Mesenchymal stem cell (in vitro differentiated cells and primary cell): ENCODE data around the gene NXNL2.
A peak's percentile ranks its signal among the peaks of the same experiment; 100 is the strongest.

Experiments
- DNase-seq: peaks from one replicate; pipeline ENCODE4 v3.0.0-alpha.2; 2013
- H2AFZ ChIP-seq: one replicate; pipeline ENCODE4 v1.6.1; 2013; ENCODE audit warnings: low read depth, mild to moderate bottlenecking, control low read depth, inconsistent platforms, low read length, moderate library complexity
- H2AK5ac ChIP-seq: 2 replicates; pipeline ENCODE4 v1.6.1; 2013; ENCODE audit warnings: low read length, moderate library complexity, mild to moderate bottlenecking, inconsistent platforms; ENCODE audit not compliant: severe bottlenecking
- H2BK120ac ChIP-seq: one replicate; pipeline ENCODE4 v1.6.1; 2013; ENCODE audit warnings: low read depth, mild to moderate bottlenecking, inconsistent platforms, low read length, moderate library complexity
- H2BK12ac ChIP-seq, 2 experiments: one replicate each; pipeline ENCODE4 v1.6.1; 2013; ENCODE audit warnings: inconsistent platforms in 2 of 2, low read length in 2 of 2, mild to moderate bottlenecking in 2 of 2, moderate library complexity in 2 of 2, control low read depth in 1 of 2
- H2BK15ac ChIP-seq: one replicate; pipeline ENCODE4 v1.6.1; 2013; ENCODE audit warnings: mild to moderate bottlenecking, low read depth, inconsistent platforms; ENCODE audit not compliant: poor library complexity, severe bottlenecking
- H2BK5ac ChIP-seq: 2 replicates; pipeline ENCODE4 v1.6.1; 2013; ENCODE audit warnings: low read depth, mild to moderate bottlenecking, low read length, control low read depth, inconsistent platforms; ENCODE audit not compliant: poor library complexity, severe bottlenecking
- H3K14ac ChIP-seq, 2 experiments: one replicate each; pipeline ENCODE4 v1.6.1; 2013; ENCODE audit warnings: inconsistent platforms in 2 of 2, low read length in 2 of 2, control low read depth in 1 of 2, mild to moderate bottlenecking in 1 of 2, moderate library complexity in 1 of 2
- H3K18ac ChIP-seq, 2 experiments: one replicate each; pipeline ENCODE4 v1.6.1; 2013; ENCODE audit warnings: inconsistent platforms in 2 of 2, low read length in 2 of 2, control low read depth in 1 of 2, low read depth in 1 of 2, mild to moderate bottlenecking in 1 of 2
- H3K23ac ChIP-seq, 2 experiments: one replicate each; pipeline ENCODE4 v1.6.1; 2013; ENCODE audit warnings: inconsistent platforms in 2 of 2, low read length in 2 of 2, mild to moderate bottlenecking in 2 of 2, moderate library complexity in 2 of 2, control low read depth in 1 of 2
- H3K27ac ChIP-seq: 2 replicates; pipeline ENCODE4 v1.5.1; 2013; ENCODE audit warnings: mild to moderate bottlenecking, moderate library complexity, low read length, control low read depth, inconsistent platforms; ENCODE audit not compliant: poor library complexity, severe bottlenecking
- H3K27me3 ChIP-seq, 2 experiments: 2 replicates each; pipeline versions ENCODE4 v1.6.1 to v1.7.0; 2013; ENCODE audit warnings: low read length in 2 of 2, mild to moderate bottlenecking in 2 of 2, moderate library complexity in 2 of 2, control low read depth in 1 of 2, inconsistent platforms in 1 of 2; ENCODE audit not compliant: control insufficient read depth in 1 of 2, insufficient read depth in 1 of 2
- H3K36me3 ChIP-seq, 2 experiments: 2 replicates each; pipeline versions ENCODE4 v1.6.1 to v1.7.0; 2013; ENCODE audit warnings: low read length in 2 of 2, control low read depth in 1 of 2, inconsistent platforms in 1 of 2, low read depth in 1 of 2, mild to moderate bottlenecking in 1 of 2; ENCODE audit not compliant: insufficient read depth in 2 of 2, control insufficient read depth in 1 of 2
- H3K4ac ChIP-seq, 2 experiments: one replicate each; pipeline ENCODE4 v1.6.1; 2013; ENCODE audit warnings: inconsistent platforms in 2 of 2, low read length in 2 of 2, mild to moderate bottlenecking in 2 of 2, moderate library complexity in 2 of 2, control low read depth in 1 of 2, low read depth in 1 of 2
- H3K4me1 ChIP-seq: 2 replicates; pipeline ENCODE4 v1.6.1; 2013; ENCODE audit warnings: low read depth, low read length, control low read depth; ENCODE audit not compliant: control insufficient read depth, insufficient read depth
- H3K4me2 ChIP-seq: 2 replicates; pipeline ENCODE4 v1.6.1; 2013; ENCODE audit warnings: low read length, mild to moderate bottlenecking, inconsistent platforms; ENCODE audit not compliant: poor library complexity, severe bottlenecking
- H3K4me3 ChIP-seq, 2 experiments: 2 replicates each; pipeline versions ENCODE4 v1.5.1 to v1.7.0; 2013; ENCODE audit warnings: low read length in 2 of 2, mild to moderate bottlenecking in 2 of 2, control low read depth in 1 of 2, low read depth in 1 of 2; ENCODE audit not compliant: insufficient read depth in 1 of 2
- H3K79me1 ChIP-seq: replicated peaks from 2 replicates; pipeline ENCODE4 v1.6.1; 2013; ENCODE audit warnings: mild to moderate bottlenecking, control low read depth, low read length, inconsistent platforms; ENCODE audit not compliant: poor library complexity, severe bottlenecking
- H3K9ac ChIP-seq: 2 replicates; pipeline ENCODE4 v1.7.0; 2013; ENCODE audit warnings: mild to moderate bottlenecking, low read length, moderate library complexity
- H3K9me3 ChIP-seq: 2 replicates; pipeline ENCODE4 v1.7.0; 2013; ENCODE audit warnings: mild to moderate bottlenecking, low read length; ENCODE audit not compliant: control insufficient read depth
- H4K8ac ChIP-seq: one replicate; pipeline ENCODE4 v1.6.1; 2013; ENCODE audit warnings: inconsistent platforms, mild to moderate bottlenecking, low read length, moderate library complexity
- H4K91ac ChIP-seq: one replicate; pipeline ENCODE4 v1.6.1; 2013; ENCODE audit warnings: mild to moderate bottlenecking, low read length, inconsistent platforms
- WGBS: methylation state at CpG from one replicate; pipeline ENCODE4 v1.1.7; 2013; ENCODE audit warnings: mixed read lengths; 5-methylcytosine and 5-hydroxymethylcytosine counted together

The NXNL2 gene

DNA sequence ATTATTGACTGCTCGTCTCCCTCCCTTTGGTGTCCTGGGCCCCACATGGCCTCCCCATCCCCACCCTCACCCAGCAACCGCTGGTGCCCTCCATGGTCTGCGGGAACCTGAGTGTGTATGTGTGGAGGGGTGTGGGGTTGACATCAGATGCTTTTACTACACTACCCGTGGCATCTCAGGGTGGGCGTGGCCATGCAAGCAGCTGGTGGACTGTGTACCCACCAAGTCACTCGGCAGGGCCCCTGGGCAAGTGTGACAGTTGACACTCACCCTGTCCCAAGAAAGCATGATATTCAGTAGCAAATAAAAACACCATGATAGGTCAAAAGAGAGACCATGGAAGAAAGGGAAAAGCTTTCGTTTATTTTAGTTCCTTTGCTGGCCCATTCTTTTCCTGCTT lies 7.4 kb upstream of the NXNL2 start:
- H3K36me3 ChIP-seq, result peaks cover 0 to 9% of the 10 kb centered on the region in 2 experiments
- no peak overlapping the region for H3K4me2 ChIP-seq
- H2BK15ac ChIP-seq, result no peak overlapping the region
- H2BK5ac ChIP-seq, result no peak overlapping the region
- peaks cover 29% of the 10 kb centered on the region for H3K4me1 ChIP-seq
- H3K4ac ChIP-seq, result no peak overlapping the region
- DNase-seq, result no peak
- H2AK5ac ChIP-seq, result peak overlapping the region; percentile 59
- H2BK120ac ChIP-seq, result no peak overlapping the region
- H3K9ac ChIP-seq, result no peak overlapping the region
- H3K27ac ChIP-seq, result no peak overlapping the region
- H3K27me3 ChIP-seq, result no peaks in the 10 kb centered on the region
- no peak overlapping the region for H3K4me3 ChIP-seq
- H3K18ac ChIP-seq, result peak overlapping the region in 1 of 2 experiments; percentile 28
- peak overlapping the region in 1 of 2 experiments; percentile 28 for H3K23ac ChIP-seq
- no peaks in the 10 kb centered on the region for H3K9me3 ChIP-seq
- peak overlapping the region in 1 of 2 experiments; percentile 59 for H2BK12ac ChIP-seq
- H4K91ac ChIP-seq, result no peak overlapping the region
- 98% methylated on average over 4 of the region's 7 CpGs for WGBS
- H3K14ac ChIP-seq, result no peak overlapping the region
- no peak overlapping the region for H2AFZ ChIP-seq
- no peak overlapping the region for H4K8ac ChIP-seq
- H3K79me1 ChIP-seq, result peaks cover 18% of the 10 kb centered on the region

DNA sequence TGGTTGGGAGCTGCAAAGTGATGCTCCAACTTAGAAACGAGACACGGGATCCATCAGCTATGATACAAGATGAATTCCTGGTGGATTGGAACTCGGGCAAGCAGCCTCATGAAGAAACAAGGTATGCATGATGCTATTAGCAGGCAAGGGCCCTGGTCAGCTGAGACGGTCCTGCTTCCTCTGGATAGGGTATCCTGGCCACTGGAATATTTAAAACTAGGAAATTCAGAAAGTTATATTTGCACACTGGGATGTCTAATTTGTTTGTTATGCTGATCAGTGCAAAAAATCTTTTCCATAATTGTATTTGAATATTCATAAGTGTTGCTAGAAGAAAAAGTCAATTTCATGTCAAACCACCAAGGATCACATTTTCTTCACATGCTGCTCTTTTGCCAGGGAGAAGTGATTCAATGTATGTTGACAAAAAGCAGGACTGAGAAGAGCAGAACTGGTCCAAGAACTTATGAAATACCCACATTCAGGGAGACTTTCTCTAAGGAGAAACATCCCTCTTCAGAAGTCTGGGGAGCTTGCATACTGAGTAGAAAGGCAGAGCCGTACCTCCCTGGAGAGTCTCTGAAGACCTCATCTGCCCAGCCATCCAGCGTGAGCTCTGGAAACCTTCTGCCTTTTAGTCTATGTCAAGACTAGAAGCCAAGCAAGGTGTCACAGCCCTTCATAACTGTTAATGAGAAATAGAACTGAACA lies 6.7 kb upstream of the NXNL2 start:
- 88% methylated on average over 6 of the region's 6 CpGs for WGBS
- Histone ChIP-seq H3K4me1 (peaks cover 28% of the 10 kb centered on the region), H3K4ac (peak overlapping the region in 1 of 2 experiments; percentile 67), H2BK12ac (peak overlapping the region in 1 of 2 experiments; percentile 56), H3K9me3 (no peaks in the 10 kb centered on the region), H3K14ac (no peak overlapping the region), H3K27ac (peak overlapping the region; percentile 96), H2BK5ac (no peak overlapping the region), H4K91ac (no peak overlapping the region), H2AK5ac (peak overlapping the region; percentile 92), H4K8ac (no peak overlapping the region), H3K4me2 (no peak overlapping the region), H2BK120ac (no peak overlapping the region), H3K4me3 (no peak overlapping the region), H3K18ac (no peak overlapping the region), H3K23ac (no peak overlapping the region), H3K79me1 (peaks cover 18% of the 10 kb centered on the region), H2AFZ (no peak overlapping the region), H3K9ac (no peak overlapping the region), H3K36me3 (peaks cover 0 to 9% of the 10 kb centered on the region in 2 experiments), H2BK15ac (no peak overlapping the region), H3K27me3 (no peaks in the 10 kb centered on the region)
- peak; percentile 18 for DNase-seq

DNA sequence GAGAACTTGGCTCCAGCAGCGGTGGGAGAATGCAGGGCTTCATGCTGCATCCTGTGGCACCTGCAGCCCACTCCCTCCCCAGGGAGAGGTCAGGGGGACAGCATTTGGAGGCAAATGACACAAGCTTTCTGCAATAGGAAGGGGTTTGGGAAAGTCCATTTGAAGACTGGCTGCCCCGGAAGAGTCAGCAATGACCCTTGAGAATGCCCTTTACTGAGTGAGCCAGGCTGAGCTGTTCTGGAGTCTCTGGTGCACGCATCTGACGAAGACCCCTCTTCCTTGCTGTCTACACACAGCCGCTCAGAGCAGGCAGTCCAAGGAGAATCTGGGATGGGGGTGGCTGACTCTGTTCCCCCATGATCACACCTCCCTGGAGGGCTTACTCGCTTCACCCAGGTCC lies 5.5 kb upstream of the NXNL2 start:
- H3K9ac ChIP-seq, result no peak overlapping the region
- WGBS, result 46% methylated on average over 6 of the region's 6 CpGs

DNA sequence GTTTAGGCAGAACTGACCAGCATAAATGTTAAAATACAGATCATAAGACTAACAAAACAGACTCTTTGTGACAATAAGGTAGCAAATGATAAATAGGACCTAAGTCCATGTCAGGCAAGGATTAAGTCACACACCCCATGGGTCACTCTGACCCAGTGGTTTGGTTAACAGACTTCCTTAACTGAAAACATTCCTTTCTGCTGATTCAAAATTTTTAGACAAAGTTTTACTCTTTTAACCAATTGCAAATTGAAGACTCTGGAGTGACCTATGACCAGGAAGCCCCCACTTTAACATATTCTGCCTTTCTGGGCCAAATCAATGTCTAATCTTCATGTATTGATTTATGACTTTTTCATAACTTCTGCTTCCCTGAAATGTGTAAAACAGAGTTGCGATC lies 4.9 kb upstream of the NXNL2 start:
- peak overlapping the region in 1 of 2 experiments; percentile 70 for H3K18ac ChIP-seq
- no peak overlapping the region for H2AFZ ChIP-seq
- peaks cover 0 to 9% of the 10 kb centered on the region in 2 experiments for H3K36me3 ChIP-seq
- no peak overlapping the region for H3K4me2 ChIP-seq
- peak overlapping the region; percentile 78 for H2BK5ac ChIP-seq
- H3K4me3 ChIP-seq, result no peak overlapping the region
- H3K79me1 ChIP-seq, result peaks cover 18% of the 10 kb centered on the region
- peaks cover 26% of the 10 kb centered on the region for H3K4me1 ChIP-seq
- H4K91ac ChIP-seq, result no peak overlapping the region
- no peak overlapping the region for H3K23ac ChIP-seq
- 0% methylated on average over 1 of the region's 1 CpG for WGBS
- no peak overlapping the region for H2BK15ac ChIP-seq
- H3K27ac ChIP-seq, result peak overlapping the region; percentile 96
- peak; percentile 73 for DNase-seq
- no peaks in the 10 kb centered on the region for H3K27me3 ChIP-seq
- peak overlapping the region; percentile 6 for H3K9ac ChIP-seq
- peak overlapping the region; percentile 92 for H2AK5ac ChIP-seq
- no peaks in the 10 kb centered on the region for H3K9me3 ChIP-seq
- H4K8ac ChIP-seq, result peak overlapping the region; percentile 24
- H2BK120ac ChIP-seq, result no peak overlapping the region
- H3K4ac ChIP-seq, result no peak overlapping the region
- no peak overlapping the region for H3K14ac ChIP-seq
- H2BK12ac ChIP-seq, result peak overlapping the region in 1 of 2 experiments; percentile 42

More for the DNA sequence above, 5.5 kb upstream of the NXNL2 start:
- Histone ChIP-seq H3K4ac (peak overlapping the region; percentile 9 to 71), H3K36me3 (peaks cover 0 to 9% of the 10 kb centered on the region in 2 experiments), H2BK12ac (peak overlapping the region; percentile 42 to 89), H3K4me2 (no peak overlapping the region), H3K27ac (peak overlapping the region; percentile 96), H3K14ac (no peak overlapping the region), H4K91ac (peak overlapping the region; percentile 67), H3K4me3 (no peak overlapping the region), H3K27me3 (no peaks in the 10 kb centered on the region), H4K8ac (peak overlapping the region; percentile 66), H2BK120ac (no peak overlapping the region), H3K18ac (peak overlapping the region; percentile 46 to 52), H2BK5ac (peak overlapping the region; percentile 74), H3K23ac (no peak overlapping the region), H3K79me1 (peaks cover 18% of the 10 kb centered on the region), H2AK5ac (peak overlapping the region; percentile 92), H2AFZ (no peak overlapping the region), H2BK15ac (no peak overlapping the region), H3K9me3 (no peaks in the 10 kb centered on the region), H3K4me1 (peaks cover 26% of the 10 kb centered on the region)
- DNase-seq, result peak; percentile 44
